ENCODE measurements around the gene PLEKHN1. TPM values are rescaled to one million over a fixed set of nuclear protein-coding genes. Genes with fewer than 3 reads are reported as not detected.

The PLEKHN1 gene, protein sequence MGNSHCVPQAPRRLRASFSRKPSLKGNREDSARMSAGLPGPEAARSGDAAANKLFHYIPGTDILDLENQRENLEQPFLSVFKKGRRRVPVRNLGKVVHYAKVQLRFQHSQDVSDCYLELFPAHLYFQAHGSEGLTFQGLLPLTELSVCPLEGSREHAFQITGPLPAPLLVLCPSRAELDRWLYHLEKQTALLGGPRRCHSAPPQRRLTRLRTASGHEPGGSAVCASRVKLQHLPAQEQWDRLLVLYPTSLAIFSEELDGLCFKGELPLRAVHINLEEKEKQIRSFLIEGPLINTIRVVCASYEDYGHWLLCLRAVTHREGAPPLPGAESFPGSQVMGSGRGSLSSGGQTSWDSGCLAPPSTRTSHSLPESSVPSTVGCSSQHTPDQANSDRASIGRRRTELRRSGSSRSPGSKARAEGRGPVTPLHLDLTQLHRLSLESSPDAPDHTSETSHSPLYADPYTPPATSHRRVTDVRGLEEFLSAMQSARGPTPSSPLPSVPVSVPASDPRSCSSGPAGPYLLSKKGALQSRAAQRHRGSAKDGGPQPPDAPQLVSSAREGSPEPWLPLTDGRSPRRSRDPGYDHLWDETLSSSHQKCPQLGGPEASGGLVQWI
- polyA plus RNA-seq, result 1 to 10 TPM in 1 of 3 donors, under 1 TPM in 2; 0.14 to 2.2 (median 0.68) TPM

- peaks cover 0 to 3% (median 0%) of the 10 kb centered on the region in 3 donors for H3K36me3 Mint-ChIP-seq
- H3K4me1 Mint-ChIP-seq, result peaks cover 0 to 4% of the 10 kb centered on the region in 2 donors
- H3K4me3 Mint-ChIP-seq, result peak within 1 kb of the TSS; percentile 64 to 78 (median 76)
- peaks cover 0 to 2% (median 0%) of the 10 kb centered on the region in 3 donors for H3K27me3 Mint-ChIP-seq (ENCODE audit: low read depth in 3 of 3)
- no peaks in the 10 kb centered on the region for H3K9me3 Mint-ChIP-seq
- H3K27ac Mint-ChIP-seq, result peak within 1 kb of the TSS in 1 of 6 donors; percentile 42
- DNase-seq, result peak in 1 of 3 donors; percentile 18
These were observed at the start of gene PLEKHN1 for GRCh38 chr1:966135-966703. TSS of gene PLEKHN1 (plus strand) at chr1:966482. CDS start at chr1:966532, 50 bp downstream.

GRCh38 chr1:917076-917459 lies 49.2 kb upstream of the PLEKHN1 start:
- Mint-ChIP-seq H3K27me3 (ENCODE audit: low read depth in 3 of 3) (peaks cover 4 to 8% (median 7%) of the 10 kb centered on the region in 3 donors), H3K27ac (no peak overlapping the region), H3K4me1 (peaks cover 0 to 7% of the 10 kb centered on the region in 2 donors), H3K9me3 (no peaks in the 10 kb centered on the region), H3K4me3 (no peak overlapping the region), H3K36me3 (no peaks in the 10 kb centered on the region)
- DNase-seq, result no peak

DNA sequence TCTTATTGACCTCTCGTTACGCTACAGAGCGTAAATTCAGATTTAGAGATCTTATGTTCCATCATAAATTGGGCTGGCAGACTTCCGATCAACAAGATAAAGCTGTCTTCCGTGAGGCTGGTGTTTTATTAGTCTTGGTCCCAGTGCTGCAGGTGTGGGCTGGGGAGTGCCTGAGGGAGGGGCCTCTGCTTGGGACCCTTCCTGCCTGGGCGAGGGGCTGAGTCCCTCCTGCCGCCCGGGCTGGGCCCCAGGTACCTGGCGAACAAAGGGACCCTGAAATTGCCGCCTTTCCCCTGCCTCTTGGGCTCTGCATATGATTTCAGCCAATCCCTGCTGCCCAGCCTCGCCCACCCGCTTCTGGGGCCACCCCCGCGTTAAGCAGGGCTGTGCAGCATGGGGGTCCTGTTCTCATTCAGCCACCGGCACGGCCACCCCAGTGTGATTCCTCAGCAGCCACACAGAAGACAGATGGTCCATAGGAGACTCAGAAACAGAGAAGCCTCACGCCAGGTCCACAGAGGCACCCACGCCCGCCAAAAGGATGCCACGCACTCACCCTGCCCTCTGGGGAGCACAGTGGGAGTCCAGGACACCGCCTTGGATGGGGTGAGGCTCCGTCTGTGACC lies 48.7 kb upstream of the PLEKHN1 start:
- Mint-ChIP-seq H3K27me3 (ENCODE audit: low read depth in 3 of 3) (peaks cover 7 to 8% (median 7%) of the 10 kb centered on the region in 3 donors), H3K4me3 (no peak overlapping the region)

DNA sequence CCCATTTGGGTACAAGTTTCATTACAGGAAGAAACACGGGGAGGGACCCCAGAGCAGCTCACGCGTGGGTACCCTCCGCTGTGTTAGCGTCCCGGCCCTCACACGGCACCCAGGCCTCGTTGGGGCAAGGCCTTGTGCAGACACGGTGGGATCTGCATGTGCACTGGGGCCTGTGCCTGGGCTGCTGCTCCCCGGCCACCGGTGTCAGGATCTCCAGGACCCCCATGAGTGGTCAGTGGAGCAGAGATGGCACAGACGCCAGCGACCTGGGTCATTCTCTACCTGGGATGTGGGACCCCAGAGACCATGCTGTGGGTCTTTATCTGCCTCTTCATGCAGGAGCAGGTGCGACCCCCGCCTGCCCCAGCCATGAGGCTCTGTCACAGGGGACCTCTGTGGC lies 47.9 kb upstream of the PLEKHN1 start:
- Mint-ChIP-seq H3K36me3 (no peaks in the 10 kb centered on the region), H3K27me3 (ENCODE audit: low read depth in 3 of 3) (peaks cover 9 to 12% (median 10%) of the 10 kb centered on the region in 3 donors), H3K4me3 (no peak overlapping the region)

More for the DNA sequence above, 48.7 kb upstream of the PLEKHN1 start:
- peaks cover 0 to 7% of the 10 kb centered on the region in 2 donors for H3K4me1 Mint-ChIP-seq
- no peaks in the 10 kb centered on the region for H3K36me3 Mint-ChIP-seq
- no peaks in the 10 kb centered on the region for H3K9me3 Mint-ChIP-seq
- H3K27ac Mint-ChIP-seq, result no peak overlapping the region
- DNase-seq, result no peak

GRCh38 chr1:918843-919242 lies 47.4 kb upstream of the PLEKHN1 start:
- Mint-ChIP-seq H3K27me3 (ENCODE audit: low read depth in 3 of 3) (peaks cover 10 to 13% (median 12%) of the 10 kb centered on the region in 3 donors), H3K4me3 (no peak overlapping the region), H3K36me3 (no peaks in the 10 kb centered on the region), H3K4me1 (peaks cover 6 to 12% of the 10 kb centered on the region in 2 donors), H3K9me3 (no peaks in the 10 kb centered on the region), H3K27ac (no peak overlapping the region)
- no peak for DNase-seq

More for the DNA sequence above, 47.9 kb upstream of the PLEKHN1 start:
- Mint-ChIP-seq H3K27ac (no peak overlapping the region), H3K4me1 (peaks cover 4 to 11% of the 10 kb centered on the region in 2 donors), H3K9me3 (no peaks in the 10 kb centered on the region)
- DNase-seq, result no peak

DNA sequence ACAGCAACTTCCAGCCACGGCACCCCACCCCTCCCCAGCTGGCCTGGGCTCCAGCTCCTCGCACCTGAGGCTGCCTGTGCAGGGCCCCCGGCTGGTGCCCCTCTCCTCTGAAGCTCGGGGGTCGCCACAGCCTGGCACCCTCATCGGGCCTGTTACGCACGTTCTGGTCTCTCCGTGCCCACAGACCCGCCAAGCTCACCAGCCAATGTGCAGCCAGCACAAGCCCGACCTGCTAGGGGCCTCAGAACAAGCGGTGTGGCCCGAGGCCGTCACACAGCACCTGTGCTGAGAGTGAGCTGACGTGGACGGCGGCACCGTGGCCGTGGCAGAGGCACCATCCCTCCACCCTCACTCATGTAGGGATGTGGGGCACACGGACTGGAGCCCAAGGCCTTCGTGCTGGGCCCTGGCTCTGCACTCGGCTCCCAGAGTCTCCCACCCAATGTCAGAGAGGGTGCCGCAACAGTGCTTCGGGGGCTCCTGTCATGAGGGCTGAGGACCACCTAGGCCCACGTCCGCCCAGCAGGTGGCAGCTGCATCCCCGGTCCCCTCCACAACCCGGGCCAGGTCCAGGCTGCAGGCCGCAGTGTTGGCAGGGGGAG lies 46.9 kb upstream of the PLEKHN1 start:
- no peak for DNase-seq
- Mint-ChIP-seq H3K36me3 (no peaks in the 10 kb centered on the region), H3K4me3 (no peak overlapping the region), H3K27ac (no peak overlapping the region), H3K27me3 (ENCODE audit: low read depth in 3 of 3) (peaks cover 10 to 13% (median 12%) of the 10 kb centered on the region in 3 donors), H3K9me3 (no peaks in the 10 kb centered on the region), H3K4me1 (peaks cover 6 to 12% of the 10 kb centered on the region in 2 donors)

GRCh38 chr1:920010-920409 lies 46.3 kb upstream of the PLEKHN1 start:
- Mint-ChIP-seq H3K4me1 (peaks cover 6 to 13% of the 10 kb centered on the region in 2 donors), H3K27ac (no peak overlapping the region), H3K27me3 (ENCODE audit: low read depth in 3 of 3) (peaks cover 10 to 13% (median 12%) of the 10 kb centered on the region in 3 donors), H3K36me3 (no peaks in the 10 kb centered on the region), H3K4me3 (no peak overlapping the region), H3K9me3 (no peaks in the 10 kb centered on the region)
- no peak for DNase-seq

- Mint-ChIP-seq H3K36me3 (no peaks in the 10 kb centered on the region), H3K27me3 (ENCODE audit: low read depth in 3 of 3) (peaks cover 10 to 13% (median 12%) of the 10 kb centered on the region in 3 donors), H3K4me1 (peaks cover 6 to 13% of the 10 kb centered on the region in 2 donors), H3K4me3 (no peak overlapping the region), H3K27ac (no peak overlapping the region), H3K9me3 (no peaks in the 10 kb centered on the region)
- DNase-seq, result no peak
These were observed 45.8 kb upstream of the PLEKHN1 start for GRCh38 chr1:920521-920920.

DNA sequence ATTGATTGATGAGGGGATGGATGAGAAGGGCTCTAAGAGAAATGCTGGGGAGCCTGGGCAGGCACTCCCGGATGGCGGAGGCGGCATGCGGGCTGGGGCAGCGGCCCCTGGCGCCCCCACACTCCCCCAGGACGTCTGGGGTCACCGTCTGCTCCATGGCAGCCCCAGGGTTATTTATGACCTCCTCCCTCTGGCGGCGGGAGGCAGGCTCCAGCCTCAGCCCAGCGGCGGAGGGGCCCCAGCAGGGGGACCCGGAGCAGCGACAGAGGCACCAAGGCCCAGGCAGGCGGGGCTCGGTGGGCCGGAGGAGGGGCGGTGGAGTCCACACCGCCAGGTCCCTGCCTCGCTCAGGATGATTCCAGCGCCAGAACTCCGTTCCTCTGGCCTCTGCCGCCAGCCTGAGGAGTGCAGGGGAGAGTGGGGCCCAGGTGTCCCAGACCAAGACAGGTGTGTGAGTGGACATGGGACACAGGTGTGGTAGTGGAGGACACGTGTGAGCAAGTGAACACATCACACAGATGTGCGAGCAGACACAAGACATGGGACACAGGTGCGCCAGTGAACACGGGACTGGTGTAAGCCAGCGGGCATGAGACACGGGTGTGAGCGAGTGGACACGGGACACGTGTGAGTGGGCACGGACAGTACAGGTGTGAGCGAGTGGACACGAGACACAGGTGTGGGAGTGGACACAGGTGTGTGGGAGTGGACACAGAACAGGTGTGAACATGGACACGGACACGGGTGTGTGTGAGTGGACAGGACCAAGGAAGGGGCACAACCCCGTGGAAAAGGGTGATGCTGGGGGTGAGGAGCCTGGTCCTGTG lies 45.1 kb upstream of the PLEKHN1 start:
- DNase-seq, result peak in 1 of 3 donors; percentile 26
- Mint-ChIP-seq H3K36me3 (no peaks in the 10 kb centered on the region), H3K9me3 (no peaks in the 10 kb centered on the region), H3K27ac (no peak overlapping the region), H3K27me3 (ENCODE audit: low read depth in 3 of 3) (peaks cover 12 to 18% (median 12%) of the 10 kb centered on the region in 3 donors), H3K4me3 (peak overlapping the region in 4 of 5 donors; percentile 5 to 53 (median 30)), H3K4me1 (peaks cover 6 to 13% of the 10 kb centered on the region in 2 donors)

DNA sequence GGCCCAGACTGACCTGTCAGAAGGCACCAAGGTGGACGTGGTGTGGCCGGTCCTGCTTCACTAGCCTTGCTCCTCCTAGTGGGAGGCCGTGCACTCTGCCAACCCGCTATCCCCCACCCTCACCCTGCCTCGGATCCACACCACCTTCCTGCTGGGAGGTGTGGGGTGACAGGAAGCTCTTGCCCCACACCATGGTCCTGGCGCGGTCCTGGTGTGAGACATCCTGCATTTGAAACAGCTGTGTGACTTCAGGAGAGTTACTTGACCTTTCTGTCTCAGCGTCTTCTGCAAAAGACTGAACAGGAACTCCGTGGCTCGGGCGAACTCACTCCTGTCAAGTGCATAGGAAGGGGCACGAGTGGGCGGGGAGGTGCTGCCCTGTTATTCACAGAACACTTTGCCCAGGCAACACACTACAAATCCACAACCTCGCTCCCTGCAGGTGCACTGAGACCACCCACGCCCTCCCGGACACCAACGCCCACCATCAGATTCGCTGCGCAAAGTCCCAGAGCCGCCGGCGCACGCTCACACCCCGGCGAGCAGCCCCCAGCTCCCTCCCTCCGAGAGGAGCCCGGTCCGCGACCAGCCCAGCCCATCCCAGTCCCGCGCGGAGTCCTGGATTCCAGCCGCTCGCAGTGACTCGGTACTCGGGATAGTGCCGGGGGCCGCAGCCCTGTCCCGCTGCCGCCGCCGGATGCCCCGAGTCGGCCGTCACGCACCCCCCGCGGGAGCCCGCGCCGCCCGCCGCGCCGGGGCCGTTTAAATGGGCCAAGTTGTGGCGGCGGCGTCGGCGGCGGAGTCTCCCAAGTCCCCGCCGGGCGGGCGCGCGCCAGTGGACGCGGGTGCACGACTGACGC lies 42.9 kb upstream of the PLEKHN1 start, which contains the start of gene SAMD11:
SAMD11 (plus strand) TSS at position 793 of the 860 bp plus-strand sequence. CDS start 509 bp downstream, outside the sequence.
- peaks cover 6 to 13% of the 10 kb centered on the region in 2 donors for H3K4me1 Mint-ChIP-seq
- H3K36me3 Mint-ChIP-seq, result no peaks in the 10 kb centered on the region
- peak within 1 kb of the TSS; percentile 72 to 86 (median 82) for H3K4me3 Mint-ChIP-seq
- peak within 1 kb of the TSS in 3 of 6 donors; percentile 34 to 59 (median 35) for H3K27ac Mint-ChIP-seq
- no peaks in the 10 kb centered on the region for H3K9me3 Mint-ChIP-seq
- peak; percentile 44 to 63 (median 51) for DNase-seq
- H3K27me3 Mint-ChIP-seq (ENCODE audit: low read depth in 3 of 3), result peaks cover 8 to 22% (median 20%) of the 10 kb centered on the region in 3 donors

DNA sequence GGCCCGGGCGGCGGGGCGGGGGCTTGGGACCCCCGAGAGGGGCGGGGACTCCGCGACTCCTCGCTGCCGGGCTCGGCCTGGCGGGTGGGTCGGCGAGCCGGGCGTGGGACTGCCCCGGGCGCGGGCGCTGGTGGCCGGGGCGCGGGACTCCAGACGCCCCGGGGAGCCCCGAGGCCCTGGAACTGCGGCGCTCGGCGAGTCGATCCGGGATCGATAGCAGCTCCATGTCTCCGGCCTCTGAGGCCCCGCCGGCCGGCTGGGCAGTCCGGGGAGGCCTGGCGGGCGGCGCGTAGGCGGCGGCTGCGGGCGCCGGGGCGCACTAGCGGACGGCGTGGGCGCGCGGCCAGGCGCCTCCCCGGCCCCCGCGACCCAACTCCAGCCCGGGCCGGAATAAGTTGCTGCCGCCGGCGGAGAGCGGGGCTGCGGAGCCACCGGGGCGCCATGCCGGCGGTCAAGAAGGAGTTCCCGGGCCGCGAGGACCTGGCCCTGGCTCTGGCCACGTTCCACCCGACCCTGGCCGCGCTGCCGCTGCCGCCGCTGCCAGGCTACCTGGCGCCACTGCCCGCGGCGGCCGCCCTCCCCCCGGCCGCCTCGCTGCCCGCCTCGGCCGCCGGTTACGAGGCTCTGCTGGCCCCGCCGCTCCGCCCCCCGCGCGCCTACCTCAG lies 42.2 kb upstream of the PLEKHN1 start:
- no peak overlapping the region for H3K4me3 Mint-ChIP-seq
- no peaks in the 10 kb centered on the region for H3K9me3 Mint-ChIP-seq
- no peak for DNase-seq
- peaks cover 6 to 13% of the 10 kb centered on the region in 2 donors for H3K4me1 Mint-ChIP-seq
- H3K27ac Mint-ChIP-seq, result no peak overlapping the region
- H3K36me3 Mint-ChIP-seq, result no peaks in the 10 kb centered on the region
- peaks cover 8 to 22% (median 20%) of the 10 kb centered on the region in 3 donors for H3K27me3 Mint-ChIP-seq (ENCODE audit: low read depth in 3 of 3)

Data from immature natural killer cell (primary cell).